GM12878 (cell line): ENCODE data around the gene REPIN1.

Source experiments
- CTCF ChIP-seq, 3 experiments: IDR thresholded peaks in 2 of 3; conservative IDR thresholded peaks in 1 of 3; 2 replicates each; pipeline ENCODE4 v1.5.1; 2011; ENCODE audit warnings: low read depth in 3 of 3, low read length in 3 of 3, mild to moderate bottlenecking in 3 of 3, control low read depth in 2 of 3, moderate library complexity in 2 of 3, inconsistent platforms in 1 of 3, mixed read lengths in 1 of 3; ENCODE audit not compliant: control insufficient read depth in 2 of 3, insufficient read depth in 1 of 3; ENCODE audit errors: extremely low read depth in 1 of 3
- EZH2 ChIP-seq: IDR thresholded peaks from 2 replicates; pipeline ENCODE4 v1.6.1; 2012; ENCODE audit warnings: low read depth, mild to moderate bottlenecking, control low read depth, inconsistent platforms, low read length, borderline replicate concordance; ENCODE audit not compliant: control insufficient read depth
- FOXK2 ChIP-seq: fragments of 450-650 bp; IDR thresholded peaks from 2 replicates; pipeline ENCODE4 v1.6.1; 2017; ENCODE audit warnings: mild to moderate bottlenecking, moderate library complexity
- IKZF1 ChIP-seq: fragments of 450-650 bp; conservative IDR thresholded peaks from 2 replicates; pipeline ENCODE4 v1.6.1; 2017; ENCODE audit warnings: antibody characterized with exemption, mild to moderate bottlenecking
- PML ChIP-seq: IDR thresholded peaks from 2 replicates; pipeline ENCODE4 v1.6.1; 2012; ENCODE audit warnings: low read length, inconsistent platforms
- TBL1XR1 ChIP-seq: IDR thresholded peaks from 2 replicates; pipeline ENCODE4 v1.6.1; 2012; ENCODE audit warnings: low read depth, low read length, improper control_type of control experiment

GRCh38 chr7:150372271-150373048 lies 3.8 kb downstream of the REPIN1 start:
- no peak for TF ChIP-seq FOXK2
- TF ChIP-seq EZH2, result no peak
- TF ChIP-seq IKZF1, result no peak
- no peak for TF ChIP-seq CTCF (IDR thresholded peaks at IDR 0.05 in 2 of 3, conservative IDR thresholded peaks at IDR 0.05 in 1 of 3; ENCODE audit: control insufficient read depth in 2 of 3, extremely low read depth in 1 of 3, insufficient read depth in 1 of 3, low read depth in 3 of 3, low read length in 3 of 3)
- TF ChIP-seq TBL1XR1, result no peak
- TF ChIP-seq PML, result no peak
